T-helper 9 cell (primary cell): ENCODE results near the gene PRKG1.
"Not testable (repeated sequence)": the region's sequence is repeated elsewhere in the genome, so short reads cannot be mapped to it uniquely, and the experiment has no call there.

Source experiments
- DNase-seq: peaks from one replicate; pipeline ENCODE4 v3.0.0-alpha.2; 2020

Gene PRKG1

DNA sequence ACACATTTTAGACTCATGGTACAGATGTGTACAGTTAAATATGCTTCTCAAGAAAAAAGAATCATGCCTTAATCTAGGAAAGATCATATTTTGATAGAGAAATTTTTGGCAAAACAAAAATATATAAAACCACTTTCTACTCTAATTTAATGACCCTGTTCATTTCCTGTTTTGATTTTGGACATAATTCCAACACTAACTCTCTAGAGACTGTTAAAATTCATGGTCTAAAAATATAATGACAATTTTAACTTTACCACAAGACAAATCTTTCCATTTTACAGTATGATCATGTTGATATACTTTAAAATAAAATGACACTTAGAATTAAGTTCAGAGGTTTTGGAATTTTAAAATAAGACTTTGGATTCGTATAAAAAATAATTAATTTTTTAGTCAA, 45.2 kb downstream of the PRKG1 start:
- no peak for DNase-seq

GRCh38 chr10:51121861-51122260, 47.6 kb downstream of the PRKG1 start:
- no peak for DNase-seq

- DNase-seq = no peak
These were observed 50.6 kb downstream of the PRKG1 start for GRCh38 chr10:51124852-51125251.

DNA sequence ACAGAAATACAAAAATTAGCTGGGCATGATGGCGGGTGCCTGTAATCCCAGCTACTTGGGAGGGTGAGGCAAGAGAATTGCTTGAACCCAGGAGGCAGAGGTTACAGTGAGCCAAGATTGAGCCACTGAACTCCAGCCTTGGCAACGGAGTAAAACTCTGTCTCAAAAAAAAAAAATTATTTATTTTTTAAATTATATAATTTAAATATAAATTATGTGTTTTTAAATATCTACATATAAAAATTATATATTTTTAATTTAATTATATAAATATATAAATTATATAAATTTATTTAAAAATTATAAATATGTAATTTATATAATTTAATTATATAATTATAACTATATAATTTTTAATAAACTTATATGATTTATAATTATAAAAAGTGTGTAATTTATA, 51.2 kb downstream of the PRKG1 start:
- DNase-seq = no peak

GRCh38 chr10:51129946-51130544, 55.8 kb downstream of the PRKG1 start:
- no peak for DNase-seq

GRCh38 chr10:51137756-51138529, 63.7 kb downstream of the PRKG1 start:
- no peak for DNase-seq

GRCh38 chr10:51139176-51139575, 64.9 kb downstream of the PRKG1 start:
- no peak for DNase-seq

DNA sequence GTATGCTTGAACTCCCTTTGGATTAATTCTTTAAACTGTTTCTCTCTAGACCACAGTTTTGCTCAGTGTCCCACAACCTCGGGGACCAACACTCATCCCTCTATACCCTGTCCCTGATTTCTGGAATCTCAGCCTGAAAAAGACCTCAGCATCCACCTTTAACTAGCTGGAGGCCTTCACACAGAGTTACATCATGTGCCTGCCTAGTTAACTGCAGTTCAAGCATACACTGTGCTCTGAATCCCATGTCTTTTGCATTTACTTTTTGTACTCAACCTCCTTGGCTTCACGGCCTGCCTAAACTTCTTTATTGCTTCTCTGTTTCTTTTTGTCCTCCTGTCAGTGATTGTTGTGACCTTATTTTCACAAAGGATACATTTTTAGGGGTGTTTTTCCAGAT, 66.7 kb downstream of the PRKG1 start:
- no peak for DNase-seq

DNA sequence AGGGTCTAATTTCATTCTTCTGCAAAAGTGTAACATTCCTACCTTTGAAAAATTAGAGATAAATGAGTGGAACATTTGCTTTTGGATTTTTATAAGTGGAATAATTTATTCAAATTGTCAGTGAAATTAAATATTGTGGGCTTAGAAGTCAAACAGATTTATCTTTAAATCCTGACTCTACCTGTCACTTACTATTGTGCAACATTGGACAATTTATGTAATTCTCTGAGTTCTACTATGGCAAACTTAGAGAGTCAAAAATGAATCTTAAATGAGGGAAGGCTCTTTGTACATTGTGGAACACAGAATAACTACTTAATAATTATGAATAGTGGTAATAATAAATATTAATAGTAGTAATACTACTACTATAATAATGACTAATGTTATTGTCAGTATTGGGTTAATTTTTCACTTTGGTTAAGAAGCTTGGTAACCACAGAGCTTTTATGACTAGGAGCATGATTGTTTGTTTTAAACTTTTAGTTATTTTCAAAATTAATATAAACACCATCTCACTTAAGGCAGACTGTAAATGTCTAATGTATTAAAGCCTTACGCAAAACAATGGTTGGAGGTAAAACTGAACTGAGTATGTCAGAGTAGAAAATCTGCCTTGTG, 70.0 kb downstream of the PRKG1 start:
- DNase-seq = no peak

DNA sequence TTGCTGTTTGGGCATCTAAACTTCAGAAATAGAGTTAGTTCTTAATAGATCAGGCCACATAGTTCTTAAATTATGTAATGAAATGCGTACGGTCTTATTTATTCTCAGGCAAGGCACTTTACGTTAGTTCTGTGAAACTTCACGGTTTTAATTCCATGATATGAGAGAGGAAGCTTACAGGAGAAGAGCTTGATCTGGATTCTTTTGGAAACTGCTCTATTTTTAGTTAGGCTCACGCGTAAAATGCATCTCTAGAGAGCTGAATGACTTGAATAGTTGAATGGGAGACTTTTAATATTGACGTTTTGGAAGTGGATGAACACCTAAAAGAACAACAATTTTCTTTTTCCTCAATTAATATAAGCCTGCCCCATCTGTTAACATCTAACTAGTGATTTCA, 71.1 kb downstream of the PRKG1 start:
- DNase-seq = no peak

- DNase-seq = no peak
These were observed 73.5 kb downstream of the PRKG1 start for GRCh38 chr10:51147644-51148399.

- no peak for DNase-seq
These were observed 82.6 kb downstream of the PRKG1 start for GRCh38 chr10:51156926-51157325.

DNA sequence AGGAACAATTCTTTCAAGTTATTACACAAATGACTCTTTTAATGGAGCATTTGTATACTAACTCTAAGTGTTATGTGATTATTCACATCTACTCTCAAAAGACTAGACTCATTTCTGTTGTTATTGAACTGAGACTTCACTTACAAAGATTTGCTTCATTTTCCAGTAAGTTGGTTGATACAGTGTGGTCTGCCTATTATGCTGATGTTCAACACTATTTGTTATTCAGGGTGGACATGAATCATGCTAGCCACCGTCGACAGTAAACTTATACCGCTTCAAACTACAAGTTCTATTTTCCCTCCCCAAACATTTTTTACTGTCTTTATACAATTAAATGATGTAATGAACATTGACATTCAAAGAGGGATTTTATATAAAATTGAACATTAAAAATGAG, 84.5 kb downstream of the PRKG1 start:
- no peak for DNase-seq

DNA sequence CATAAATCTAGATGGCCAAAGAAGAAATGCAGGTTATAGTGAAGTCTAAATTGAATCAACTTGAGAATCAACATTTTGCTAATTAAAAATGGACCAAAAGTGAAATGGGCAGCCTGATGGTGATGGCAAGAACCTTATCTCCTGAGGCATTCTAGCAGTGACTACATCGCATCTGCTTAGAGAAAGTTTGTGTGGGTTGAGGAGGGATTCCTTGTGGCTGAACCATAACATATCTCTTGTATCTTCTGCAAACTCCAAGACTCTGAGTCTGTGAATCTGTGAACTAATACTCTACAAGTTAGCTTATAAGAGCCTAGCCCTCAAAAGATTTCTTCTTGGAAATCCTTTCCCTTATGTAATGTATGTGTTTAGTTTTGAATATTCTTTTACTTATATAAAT, 85.6 kb downstream of the PRKG1 start:
- DNase-seq = no peak

- DNase-seq = no peak
These were observed 87.7 kb downstream of the PRKG1 start for GRCh38 chr10:51162002-51162401.

- DNase-seq = not testable (repeated sequence)
These were observed 89.2 kb downstream of the PRKG1 start for GRCh38 chr10:51163380-51164049.

- no peak for DNase-seq
These were observed 94.0 kb downstream of the PRKG1 start for GRCh38 chr10:51168086-51168815.

GRCh38 chr10:51169111-51169510, 94.8 kb downstream of the PRKG1 start:
- no peak for DNase-seq

GRCh38 chr10:51170518-51171245, 96.4 kb downstream of the PRKG1 start:
- no peak for DNase-seq

GRCh38 chr10:51171946-51172345, 97.7 kb downstream of the PRKG1 start:
- no peak for DNase-seq

- DNase-seq = no peak
These were observed 102.8 kb downstream of the PRKG1 start for GRCh38 chr10:51176976-51177695.
